Hematopoietic multipotent progenitor cell (in vitro differentiated cells): ENCODE data around the gene MBD5. TPM values are rescaled to one million over a fixed set of nuclear protein-coding genes. Genes with fewer than 3 reads are reported as not detected.

Experiments used
- DNase-seq, 3 donors: peaks; one replicate each; pipeline ENCODE4 v3.0.0-alpha.2; 2011 to 2015; ENCODE audit warnings: low read depth in 2 of 3, low spot score in 2 of 3
- total RNA-seq: library from RNA; depleted of rRNA; stranded (reverse); fragments of >200 nt; gene quantifications from one replicate; pipeline ENCODE4 v1.2.3, GENCODE V29; 2012

Gene MBD5
- total RNA-seq, 1 donor = 18.6 TPM

DNA sequence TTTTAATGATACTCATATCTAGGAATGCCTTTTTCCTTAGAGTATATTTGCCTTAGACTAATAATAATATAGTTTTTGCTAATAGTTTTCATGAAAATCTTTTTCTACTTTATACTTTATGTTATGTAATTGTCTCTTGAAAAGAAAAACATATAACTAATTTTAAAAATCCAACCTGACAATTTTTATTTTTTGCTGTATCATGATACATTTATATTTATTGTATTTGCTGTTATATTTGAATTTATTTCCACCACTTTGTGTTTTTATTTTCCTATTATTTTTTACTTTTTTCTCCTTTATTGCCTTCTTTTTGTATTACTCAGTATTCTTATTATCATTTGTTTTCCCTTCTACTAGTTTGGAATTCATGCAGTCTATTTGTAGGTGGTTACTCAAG is 85.4 kb downstream of the MBD5 start:
- no peak for DNase-seq

DNA sequence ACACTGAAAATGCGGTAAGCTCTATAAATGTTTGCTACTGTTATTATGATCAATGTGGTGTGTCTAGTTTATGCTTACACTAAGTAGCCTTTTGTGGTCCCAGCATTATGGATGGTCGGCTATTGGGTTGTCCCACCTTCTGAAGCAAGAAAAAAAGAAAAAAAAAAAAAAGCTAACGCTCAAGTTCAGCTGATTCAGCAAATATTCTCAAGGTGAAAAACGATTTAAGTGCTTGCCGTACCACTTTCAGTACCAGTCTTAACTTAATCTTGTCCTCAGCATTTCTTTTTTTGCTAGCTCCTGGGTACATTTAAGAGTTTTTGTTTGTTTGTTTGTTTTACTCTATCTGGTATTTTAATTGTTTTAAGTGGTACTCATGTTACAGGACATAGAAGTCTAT is 87.5 kb downstream of the MBD5 start:
- DNase-seq = no peak

DNA sequence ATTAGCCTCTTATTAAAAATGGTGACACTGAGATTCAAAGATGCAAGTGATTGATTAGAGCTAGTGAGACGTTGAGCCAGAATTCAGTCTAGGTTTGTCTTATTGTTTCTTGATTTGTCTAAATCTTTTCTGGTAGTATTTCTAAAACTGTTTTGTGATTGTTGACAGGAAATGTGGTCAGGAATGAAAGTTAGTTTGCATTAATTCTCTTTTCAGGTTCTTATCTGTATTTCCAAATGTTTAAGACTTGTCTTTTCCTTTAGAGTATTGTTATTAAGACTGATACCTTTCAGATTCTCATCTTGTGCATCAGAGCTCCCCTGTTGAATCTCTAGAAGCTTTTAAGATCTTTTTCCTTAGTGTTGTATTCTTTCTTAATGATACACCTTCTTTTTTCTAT is 89.3 kb downstream of the MBD5 start:
- DNase-seq = peak in 1 of 3 donors; percentile 6

DNA sequence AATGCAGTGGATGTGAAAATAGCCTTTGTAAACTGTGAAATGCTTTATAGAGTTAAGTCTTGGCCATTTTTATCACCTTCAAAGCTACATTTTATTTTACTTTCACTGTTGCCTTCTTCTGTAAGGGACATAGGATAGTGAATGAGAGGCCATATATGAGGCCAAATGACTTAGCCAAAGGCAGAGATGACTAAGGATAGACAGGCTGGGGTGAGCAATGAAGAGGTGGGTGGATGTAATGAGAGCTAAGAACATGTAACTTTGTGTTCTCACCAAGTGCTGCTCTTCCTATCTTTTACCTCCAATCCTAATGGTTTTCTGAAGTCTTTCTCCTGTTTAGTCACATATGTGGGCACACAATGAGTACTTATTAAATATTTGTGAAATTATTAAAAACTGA is 101.9 kb downstream of the MBD5 start:
- DNase-seq = no peak

DNA sequence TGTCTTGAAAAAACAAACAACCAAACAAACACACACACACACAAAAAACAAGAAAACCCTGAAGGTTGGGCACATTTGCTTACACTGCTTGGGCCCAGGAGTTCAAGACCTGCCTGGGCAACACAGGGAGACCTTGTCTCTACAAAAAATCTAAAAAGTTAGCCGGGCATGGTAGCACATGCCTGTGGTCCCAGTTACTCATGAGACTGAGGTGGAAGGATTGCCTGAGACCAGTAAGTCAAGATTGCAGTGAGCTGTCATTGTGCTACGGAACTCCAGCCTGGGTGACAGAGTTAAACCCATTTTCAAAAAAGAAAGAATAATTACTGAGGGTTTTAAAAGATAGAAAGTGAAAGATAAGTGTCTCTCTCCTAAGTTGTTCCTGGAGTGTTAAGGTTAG is 103.4 kb downstream of the MBD5 start:
- no peak for DNase-seq

DNA sequence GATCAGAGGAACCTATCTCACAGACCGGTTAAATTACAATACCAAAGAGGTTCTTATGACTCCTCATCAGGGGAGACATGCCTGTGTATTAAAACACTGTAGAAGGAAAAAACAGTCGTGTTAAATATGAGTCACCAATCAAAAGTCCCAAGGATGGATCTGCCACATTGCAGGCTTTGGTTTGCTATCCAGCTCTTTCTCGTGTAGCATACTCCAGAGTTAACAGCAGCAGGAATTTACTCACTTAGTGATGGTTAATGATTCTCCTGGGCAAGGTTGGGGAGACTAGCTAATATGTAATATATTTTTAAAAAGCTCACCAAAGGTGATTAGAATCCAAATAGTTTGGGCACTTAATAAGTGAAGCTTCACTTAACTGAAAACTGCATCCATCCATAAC is 109.7 kb downstream of the MBD5 start:
- no peak for DNase-seq

DNA sequence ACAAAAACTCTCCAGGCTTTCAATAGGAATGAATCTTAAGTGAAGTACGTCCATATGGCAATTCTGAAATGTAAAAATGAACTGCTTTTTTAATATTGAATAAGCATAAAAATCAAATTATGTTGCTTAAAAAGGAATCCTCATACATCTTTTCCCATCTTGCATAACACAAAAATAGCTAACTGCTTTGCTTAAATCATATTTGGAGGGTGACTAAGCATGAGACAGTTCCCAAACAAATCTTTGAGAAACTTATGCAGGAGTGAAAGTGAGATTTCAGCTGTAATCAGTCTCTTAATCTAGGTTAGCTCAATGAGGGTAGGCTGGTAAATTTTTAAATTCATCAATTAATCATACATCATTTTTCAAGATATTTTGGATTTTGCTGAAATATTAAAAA is 111.5 kb downstream of the MBD5 start:
- no peak for DNase-seq

DNA sequence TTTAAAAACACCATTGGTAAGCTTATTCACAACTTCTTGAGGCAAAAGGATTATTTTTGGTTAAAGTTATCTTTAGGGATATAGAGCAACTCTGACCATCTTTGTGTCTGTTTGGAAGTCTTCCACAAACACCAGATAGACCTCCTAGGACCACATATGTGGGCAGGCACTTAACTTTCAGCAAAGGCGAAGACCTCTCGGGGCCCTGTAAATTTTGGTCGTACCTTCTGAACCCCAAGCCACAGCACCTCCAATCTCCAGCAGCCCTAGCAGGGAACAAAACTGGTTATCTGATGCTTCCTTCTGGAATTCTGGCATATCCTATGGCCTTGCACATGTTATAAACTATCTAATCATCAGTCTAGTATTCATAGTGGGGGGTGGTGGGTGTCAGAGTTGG is 114.8 kb downstream of the MBD5 start:
- DNase-seq = no peak

DNA sequence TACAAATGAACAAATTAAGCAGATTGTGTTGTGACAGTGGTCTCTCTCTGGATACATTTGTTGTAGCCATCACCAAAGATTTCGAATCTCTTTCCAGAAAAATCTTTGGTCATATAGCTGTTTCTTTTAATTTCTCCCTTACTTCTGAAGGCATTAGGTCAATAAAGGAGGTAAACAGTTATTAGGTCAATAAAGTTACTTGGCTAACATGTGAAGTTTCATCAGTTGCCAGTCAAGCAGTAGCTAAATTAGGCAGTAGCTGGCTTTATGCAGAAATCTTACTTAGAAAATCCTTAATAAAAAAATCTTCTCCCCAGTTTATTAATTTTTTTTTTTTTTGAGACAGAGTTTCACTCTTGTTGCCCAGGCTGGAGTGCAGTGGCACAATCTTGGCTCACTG is 115.5 kb downstream of the MBD5 start:
- DNase-seq = no peak

DNA sequence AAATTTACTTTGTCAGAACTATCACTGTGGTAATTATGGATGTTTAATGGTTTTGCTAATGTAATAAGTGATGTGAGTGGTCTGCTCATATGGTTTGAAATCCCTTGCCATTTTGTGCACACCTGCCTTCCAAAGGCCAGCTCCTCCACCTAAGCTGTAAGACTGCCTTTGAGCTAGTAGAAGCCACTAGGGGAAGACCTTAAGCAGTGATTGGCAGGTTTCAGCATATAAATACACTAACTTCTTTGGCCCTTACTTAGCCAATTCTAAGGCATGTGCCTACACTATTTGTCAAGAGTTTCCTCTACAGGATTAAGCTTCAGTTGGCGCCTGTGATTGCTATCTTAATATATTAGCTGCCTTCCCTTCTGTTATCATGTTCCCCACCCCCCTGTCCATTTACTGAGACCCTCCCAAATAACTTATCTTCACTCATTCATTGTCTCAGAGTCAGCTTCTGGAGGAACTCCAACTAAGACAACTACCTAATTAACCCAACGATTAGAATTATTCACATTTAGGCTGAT is 141.1 kb downstream of the MBD5 start:
- no peak for DNase-seq

DNA sequence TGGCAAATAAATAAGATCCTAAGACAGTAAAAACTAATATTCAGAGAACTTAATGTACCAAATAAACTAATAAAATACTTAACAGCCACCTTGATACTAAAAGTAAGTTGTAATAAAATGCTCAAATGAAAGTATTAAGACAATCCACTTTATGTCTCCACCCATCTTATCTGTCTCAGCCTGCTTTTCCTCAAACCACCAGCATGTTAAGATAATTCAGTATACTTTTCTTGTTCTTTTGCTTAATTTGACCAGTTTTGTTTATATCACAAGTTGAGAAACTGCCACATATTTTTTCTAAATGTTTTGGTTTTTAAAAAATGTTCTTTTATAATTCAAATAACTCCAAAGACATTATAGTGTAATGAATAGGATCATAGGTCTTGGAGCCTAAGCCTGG is 142.0 kb downstream of the MBD5 start:
- DNase-seq = peak in 2 of 3 donors; percentile 16 to 17

DNA sequence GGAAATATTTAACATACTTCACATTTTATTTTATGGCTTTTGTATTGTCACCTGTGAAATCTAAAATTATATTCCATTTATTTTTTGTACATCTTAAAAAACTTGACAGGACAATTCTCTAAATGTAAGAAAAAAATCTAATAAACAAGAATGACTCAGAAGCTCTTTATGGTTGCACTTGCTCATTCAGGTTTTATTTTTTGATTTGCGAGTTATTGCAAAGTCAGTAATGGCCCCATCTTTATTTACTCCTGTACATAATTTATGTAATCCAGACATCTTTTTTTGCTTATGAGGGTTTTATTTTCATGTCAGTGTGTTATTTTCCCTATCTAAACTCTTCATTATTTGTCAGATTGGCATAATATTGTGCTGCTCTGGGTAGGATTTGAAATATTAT is 145.1 kb downstream of the MBD5 start:
- DNase-seq = no peak

DNA sequence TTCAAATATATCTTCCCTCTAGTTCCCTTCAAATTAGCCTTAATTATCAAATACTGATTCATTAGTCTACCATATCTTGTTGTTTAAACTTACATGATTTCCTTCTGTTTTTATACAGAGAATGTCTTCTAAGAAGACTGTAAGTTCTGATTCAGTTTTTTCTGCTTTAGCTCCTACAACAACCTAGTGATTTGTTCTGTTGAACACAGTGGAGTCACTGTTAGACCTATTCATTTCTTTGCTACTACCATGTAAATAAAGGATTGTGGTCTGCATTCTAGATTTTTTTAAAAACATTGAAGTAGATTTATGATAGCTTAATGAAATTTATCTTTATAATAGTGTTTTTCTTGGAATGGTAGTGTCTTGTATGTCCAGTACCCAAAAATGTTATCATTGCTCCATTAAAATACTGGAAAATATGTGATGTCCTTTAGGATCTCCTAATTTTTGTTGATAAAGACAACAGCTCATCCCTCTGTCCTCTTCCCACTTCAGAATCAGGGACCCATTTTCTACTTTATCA is 146.4 kb downstream of the MBD5 start:
- no peak for DNase-seq

DNA sequence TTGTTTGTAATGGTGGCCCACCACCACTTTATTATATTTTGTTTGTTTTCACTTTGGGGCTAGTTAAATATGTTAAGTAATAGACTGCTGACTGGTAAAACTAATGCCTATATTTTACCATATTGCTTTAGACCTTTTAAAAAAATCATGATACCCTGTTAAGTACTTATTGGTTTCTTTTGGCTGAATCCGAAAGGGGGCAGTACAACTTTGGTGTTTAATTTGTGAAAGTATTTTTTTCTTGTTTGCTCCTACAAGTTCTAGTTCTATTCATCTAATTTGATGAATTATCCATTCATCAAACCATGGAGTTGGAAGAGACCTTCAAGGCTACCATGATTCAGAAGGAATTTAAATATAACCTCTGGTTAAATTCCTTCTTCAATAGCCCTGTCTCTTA is 147.0 kb downstream of the MBD5 start:
- no peak for DNase-seq

DNA sequence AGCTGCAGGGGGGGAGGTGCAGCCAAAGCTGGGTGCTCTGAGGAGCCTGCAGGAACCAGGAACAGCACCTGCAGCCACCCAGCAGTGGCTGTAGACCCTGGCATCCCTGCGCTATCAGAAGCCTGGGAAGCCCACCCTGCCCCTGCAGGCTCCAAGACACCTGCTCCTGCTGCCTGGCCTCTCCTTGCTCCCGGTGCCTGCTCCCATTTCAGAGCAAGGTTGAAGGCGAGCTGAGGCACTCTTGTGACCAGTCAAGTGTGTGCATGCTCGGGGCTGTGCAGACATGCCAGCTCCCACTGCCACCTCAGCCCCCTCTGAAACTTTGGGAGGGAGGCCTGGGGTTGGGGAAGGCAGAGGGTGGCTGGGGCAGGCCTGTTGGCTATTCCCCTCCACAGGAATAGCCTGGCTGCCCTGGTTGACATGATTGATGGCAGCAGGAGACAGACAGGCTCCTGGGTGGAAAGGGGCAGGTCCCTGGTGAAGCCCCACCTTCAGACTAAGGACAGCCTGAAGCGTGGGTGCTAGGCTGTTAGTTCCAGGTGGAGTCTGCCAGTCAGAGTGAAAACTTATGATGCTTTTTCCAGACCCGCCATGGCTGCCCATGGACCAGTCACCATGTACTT is 151.4 kb downstream of the MBD5 start:
- no peak for DNase-seq

DNA sequence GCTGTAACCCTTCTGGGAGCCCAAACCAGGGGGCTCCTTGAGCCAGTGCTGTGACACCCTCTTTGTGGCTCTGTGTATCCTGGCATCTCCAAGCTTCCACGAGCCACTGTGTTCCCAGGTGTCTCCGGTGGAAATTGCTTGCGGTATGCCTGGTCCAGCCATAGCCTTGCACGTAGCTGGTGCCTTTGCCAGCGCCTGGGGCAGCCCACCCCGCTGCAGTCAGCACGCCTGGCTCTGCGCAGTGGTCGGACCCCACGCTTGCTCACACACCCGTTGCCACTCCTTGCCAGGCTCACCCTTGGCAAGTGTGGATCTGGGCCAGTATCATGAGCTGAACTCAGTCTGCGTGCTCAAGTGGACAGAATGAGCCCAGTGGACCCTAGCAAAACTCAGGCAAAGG is 152.3 kb downstream of the MBD5 start:
- DNase-seq = no peak

DNA sequence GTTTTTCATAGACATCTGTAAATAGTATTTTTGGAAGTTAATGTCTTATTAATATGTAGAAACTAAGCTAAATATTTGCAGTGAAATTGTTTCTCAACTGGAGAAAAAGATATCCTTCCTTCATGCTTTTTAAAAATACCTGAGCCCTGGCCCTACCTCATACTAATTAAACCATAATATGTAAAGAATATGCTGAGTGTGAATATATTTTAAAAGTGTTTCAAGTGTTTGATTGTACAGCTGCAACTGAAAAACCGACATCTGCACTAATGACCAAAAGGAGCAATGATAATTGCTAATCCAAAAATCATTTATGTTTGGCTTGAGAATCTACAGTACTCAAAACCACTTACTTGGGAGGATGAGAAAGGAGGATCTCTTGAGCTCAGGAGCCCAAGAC is 156.7 kb downstream of the MBD5 start:
- no peak for DNase-seq

DNA sequence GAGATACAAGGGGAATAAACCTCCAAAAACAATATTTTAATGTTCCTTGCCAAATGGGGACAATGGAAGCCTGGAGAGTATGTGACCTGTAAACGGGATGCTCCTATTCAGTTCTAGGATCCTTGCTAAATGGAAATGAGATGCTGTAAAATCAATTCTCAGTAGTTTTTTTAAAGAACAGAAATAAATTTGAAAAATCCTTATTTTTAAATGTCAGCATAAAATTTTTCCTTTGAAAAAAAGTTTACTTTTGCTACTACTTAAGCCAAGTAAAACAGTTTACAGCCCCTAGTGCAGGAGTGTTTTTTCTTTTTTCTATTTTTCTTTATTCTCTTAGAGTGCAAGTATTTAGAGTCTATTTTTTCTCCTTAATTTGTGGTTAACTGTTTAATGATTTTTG is 158.8 kb downstream of the MBD5 start:
- DNase-seq = no peak

DNA sequence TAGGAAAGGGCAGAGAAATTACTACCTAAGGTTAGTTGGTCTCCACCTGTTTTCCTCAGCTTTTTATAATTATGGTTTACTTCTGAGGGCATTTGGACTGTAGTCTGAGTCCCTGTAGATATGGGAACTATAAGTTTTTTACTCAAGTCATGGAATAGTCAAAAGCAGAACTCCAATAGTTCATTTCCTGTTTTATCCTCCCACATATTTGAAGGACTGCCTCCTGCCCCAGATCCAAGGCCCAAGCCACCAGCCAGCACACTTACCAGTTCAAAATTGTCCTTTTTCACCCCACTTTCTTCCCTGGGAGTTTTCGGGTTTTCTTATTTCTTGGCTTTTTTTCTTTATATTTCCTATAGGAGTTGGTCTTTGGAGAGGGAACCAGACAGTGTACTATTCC is 164.1 kb downstream of the MBD5 start:
- no peak for DNase-seq

DNA sequence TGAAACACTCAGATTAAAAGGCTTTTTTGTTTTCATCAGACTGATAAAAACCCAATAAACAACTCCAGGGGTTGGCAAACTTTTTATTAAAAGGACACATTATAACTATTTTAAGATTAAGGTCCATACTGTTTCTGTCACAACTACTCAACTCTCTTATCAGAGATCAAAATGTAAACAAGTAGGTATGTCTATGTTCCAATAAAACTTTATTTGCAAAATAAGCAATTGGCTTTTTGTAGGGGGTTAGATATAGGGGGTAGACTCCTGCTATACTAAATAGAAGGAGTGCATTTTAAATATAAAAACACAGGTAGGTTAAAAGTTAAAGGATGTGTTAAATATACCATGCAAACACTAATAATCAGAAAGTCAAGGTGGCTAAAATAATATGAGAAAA is 174.0 kb downstream of the MBD5 start:
- DNase-seq = no peak

DNA sequence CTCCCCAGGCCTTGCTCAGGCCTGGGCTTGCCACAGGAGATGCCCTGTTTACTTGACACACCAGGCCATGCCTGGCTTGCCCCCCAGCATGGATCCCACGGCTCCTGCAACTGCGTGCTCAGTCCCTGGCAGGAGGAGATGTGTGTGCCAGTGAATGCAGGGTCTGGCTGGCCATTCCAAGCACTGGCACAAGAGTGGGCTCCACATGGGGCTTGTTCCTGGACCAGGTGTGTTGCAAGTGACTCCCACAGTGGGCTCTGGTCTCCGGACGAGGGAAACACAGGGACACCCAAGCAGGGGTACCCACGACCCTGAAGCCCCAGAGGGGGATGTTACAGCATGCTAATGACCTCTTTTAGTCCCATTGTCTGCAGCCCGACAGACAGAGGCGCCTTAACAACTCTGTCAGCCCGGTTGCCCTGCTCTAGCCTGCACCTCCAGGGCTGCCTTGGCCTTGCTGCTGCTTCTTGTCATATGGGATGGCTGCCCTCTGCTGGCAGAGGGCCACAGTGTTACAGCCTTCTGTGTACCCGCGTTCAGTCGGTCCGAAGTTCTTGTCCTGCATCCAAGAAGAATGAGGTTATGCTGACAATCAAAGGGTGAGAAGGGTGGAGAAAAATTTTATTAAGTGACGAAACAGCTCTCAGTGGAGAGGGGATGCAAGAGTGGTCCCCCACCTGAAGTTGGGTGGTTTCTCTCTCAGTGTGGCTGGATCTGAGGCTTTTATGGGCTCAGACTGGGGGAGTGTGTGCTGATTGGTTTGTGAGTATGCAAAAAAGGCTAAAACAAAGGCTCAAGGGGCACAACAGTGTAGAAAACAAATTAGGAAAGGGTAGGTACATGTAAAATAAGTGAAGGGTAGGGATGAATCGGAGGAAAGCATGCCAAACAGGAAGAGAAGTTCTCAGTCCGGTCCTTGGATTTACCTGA is 180.4 kb downstream of the MBD5 start:
- DNase-seq = peak in 2 of 3 donors; percentile 18 to 42

DNA sequence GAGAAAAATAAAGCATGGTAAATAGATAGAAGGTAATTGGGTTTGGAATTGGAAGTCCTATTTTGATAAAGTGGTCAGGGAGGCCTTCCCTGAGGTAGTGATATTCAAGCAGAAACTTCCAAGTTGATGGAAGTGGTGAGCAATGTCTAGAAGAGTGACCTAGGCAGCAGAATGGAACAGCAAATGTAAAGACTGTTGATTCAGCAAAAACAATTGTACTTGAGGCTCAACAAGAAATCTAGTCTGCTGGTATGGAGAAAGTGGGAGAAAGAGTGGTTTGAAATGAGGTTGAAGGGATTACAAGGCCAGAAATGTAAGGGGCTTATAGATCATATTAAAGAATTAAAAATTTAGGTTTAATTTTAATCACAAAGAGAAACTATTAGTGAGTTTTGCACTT is 181.3 kb downstream of the MBD5 start:
- no peak for DNase-seq
